IMR-90 (cell line): ENCODE measurements around the gene OGA. TPM values are rescaled to one million over a fixed set of nuclear protein-coding genes. Genes with fewer than 3 reads are reported as not detected.

Experiments
- ATAC-seq: fragments of 200-7000 bp; cut with Tn5 transposase; 2 replicates; pipeline ENCODE4 v1.9.1; 2020; ENCODE audit warnings: low read depth, mild to moderate bottlenecking, moderate library complexity
- BruUV-seq: library from RNA; stranded (reverse); fragments of 400-500 nt; replicated peaks from 2 replicates; lab custom pipeline; 2021; lab: Mats Ljungman, UMichigan
- CTCF ChIA-PET: fragments of 300-600 bp; formaldehyde crosslinking; extraction: SDS; loops from one replicate; lab custom pipeline; 2021; ENCODE audit warnings: antibody characterized with exemption; lab: Yijun Ruan, JAX
- POLR2A ChIA-PET: fragments of 300-600 bp; sonication (Branson Sonifier 250); formaldehyde crosslinking; loops from one replicate; lab custom pipeline; 2022; ENCODE audit warnings: antibody characterized with exemption; ENCODE audit not compliant: unreplicated experiment; lab: Charles Lee
- DNase-seq: peaks from one replicate; pipeline ENCODE4 v3.0.0; 2013
- H2AFZ ChIP-seq: replicated peaks from 2 replicates; pipeline ENCODE3; 2013; ENCODE audit warnings: low read length, mild to moderate bottlenecking; ENCODE audit not compliant: poor library complexity
- H2AK5ac ChIP-seq: 2 replicates; pipeline ENCODE4 v1.6.1; 2013; ENCODE audit warnings: low read depth, low read length, inconsistent platforms
- H2AK9ac ChIP-seq: replicated peaks from 2 replicates; pipeline ENCODE3; 2013; ENCODE audit warnings: mild to moderate bottlenecking, low read depth, low read length, moderate library complexity; ENCODE audit not compliant: poor library complexity
- H2BK120ac ChIP-seq: 2 replicates; pipeline ENCODE4 v1.6.1; 2013; ENCODE audit warnings: low read depth, low read length, inconsistent platforms
- H2BK15ac ChIP-seq: 3 replicates; pipeline ENCODE4 v1.6.1; 2013; ENCODE audit warnings: low read depth, low read length, inconsistent platforms
- H2BK20ac ChIP-seq: 2 replicates; pipeline ENCODE4 v1.6.1; 2013; ENCODE audit warnings: low read depth, mild to moderate bottlenecking, inconsistent platforms, low read length, moderate library complexity
- H2BK5ac ChIP-seq: 2 replicates; pipeline ENCODE4 v1.6.1; 2013; ENCODE audit warnings: mild to moderate bottlenecking, low read depth, low read length, inconsistent platforms; ENCODE audit not compliant: poor library complexity, severe bottlenecking
- H3K14ac ChIP-seq: replicated peaks from 2 replicates; pipeline ENCODE4 v1.6.1; 2013; ENCODE audit warnings: low read depth, low read length, inconsistent platforms
- H3K18ac ChIP-seq: 2 replicates; pipeline ENCODE4 v1.6.1; 2013; ENCODE audit warnings: low read depth, low read length, control low read depth
- H3K23ac ChIP-seq: 2 replicates; pipeline ENCODE4 v1.6.1; 2013; ENCODE audit warnings: low read depth, low read length, inconsistent platforms
- H3K27ac ChIP-seq: 2 replicates; pipeline ENCODE4 v1.5.1; 2013; ENCODE audit warnings: mild to moderate bottlenecking, control low read depth, low read length; ENCODE audit not compliant: insufficient read depth
- H3K27me3 ChIP-seq: 2 replicates; pipeline ENCODE4 v1.6.1; 2013; ENCODE audit warnings: low read length; ENCODE audit not compliant: control insufficient read depth, insufficient read depth
- H3K36me3 ChIP-seq: 2 replicates; pipeline ENCODE4 v1.6.1; 2013; ENCODE audit warnings: low read length, mixed read lengths; ENCODE audit not compliant: control insufficient read depth, insufficient read depth
- H3K4ac ChIP-seq: 2 replicates; pipeline ENCODE4 v1.6.1; 2013; ENCODE audit warnings: low read depth, low read length, inconsistent platforms
- H3K4me1 ChIP-seq: 2 replicates; pipeline ENCODE4 v1.6.1; 2013; ENCODE audit warnings: low read length, mixed read lengths; ENCODE audit not compliant: control insufficient read depth, insufficient read depth
- H3K4me2 ChIP-seq: 2 replicates; pipeline ENCODE4 v1.6.1; 2013; ENCODE audit warnings: low read depth, mild to moderate bottlenecking, control low read depth, low read length, moderate library complexity
- H3K4me3 ChIP-seq: 2 replicates; pipeline ENCODE4 v1.5.1; 2013; ENCODE audit warnings: low read depth, mild to moderate bottlenecking, control low read depth, low read length, moderate library complexity; ENCODE audit not compliant: insufficient read depth
- H3K56ac ChIP-seq: 2 replicates; pipeline ENCODE4 v1.6.1; 2013; ENCODE audit warnings: low read length, inconsistent platforms; ENCODE audit not compliant: insufficient read depth; ENCODE audit errors: extremely low read depth
- H3K79me1 ChIP-seq, 2 experiments: 2 replicates each; pipeline ENCODE4 v1.6.1; 2013; ENCODE audit warnings: low read length in 2 of 2, inconsistent platforms in 1 of 2, low read depth in 1 of 2
- H3K9ac ChIP-seq: 2 replicates; pipeline ENCODE4 v1.6.1; 2013; ENCODE audit warnings: low read depth, low read length, control low read depth
- H3K9me1 ChIP-seq: 2 replicates; pipeline ENCODE4 v1.6.1; 2013; ENCODE audit warnings: low read length, inconsistent platforms; ENCODE audit not compliant: insufficient read depth
- H3K9me3 ChIP-seq: 2 replicates; pipeline ENCODE4 v1.6.1; 2013; ENCODE audit warnings: low read length; ENCODE audit not compliant: control insufficient read depth, insufficient read depth
- H4K20me1 ChIP-seq: 2 replicates; pipeline ENCODE4 v1.6.1; 2013; ENCODE audit warnings: low read length, inconsistent platforms; ENCODE audit not compliant: insufficient read depth
- H4K5ac ChIP-seq: 2 replicates; pipeline ENCODE4 v1.6.1; 2013; ENCODE audit warnings: mild to moderate bottlenecking, low read depth, low read length, control low read depth
- H4K8ac ChIP-seq, 2 experiments: 2 replicates each; pipeline ENCODE4 v1.6.1; 2013; ENCODE audit warnings: low read depth in 2 of 2, low read length in 2 of 2, control low read depth in 1 of 2, inconsistent platforms in 1 of 2
- H4K91ac ChIP-seq: 2 replicates; pipeline ENCODE4 v1.6.1; 2013; ENCODE audit warnings: low read depth, low read length, inconsistent platforms; ENCODE audit not compliant: insufficient read depth
- BHLHE40 ChIP-seq: fragments of 150-350 bp; IDR thresholded peaks from 2 replicates; pipeline ENCODE4 v1.6.1; 2016; ENCODE audit warnings: mild to moderate bottlenecking, low read depth, low read length
- CEBPB ChIP-seq: IDR thresholded peaks from 2 replicates; pipeline ENCODE4 v1.6.1; 2012; ENCODE audit warnings: low read depth, low read length, improper control_type of control experiment
- CHD1 ChIP-seq: IDR thresholded peaks from 2 replicates; pipeline ENCODE4 v1.6.1; 2012; ENCODE audit warnings: low read depth, low read length, improper control_type of control experiment
- MAFK ChIP-seq: IDR thresholded peaks from 2 replicates; pipeline ENCODE4 v1.6.1; 2012; ENCODE audit warnings: low read depth, low read length, improper control_type of control experiment
- MAZ ChIP-seq: IDR thresholded peaks from 2 replicates; pipeline ENCODE4 v1.6.1; 2012; ENCODE audit warnings: low read depth, mild to moderate bottlenecking, low read length, improper control_type of control experiment, moderate library complexity, borderline replicate concordance
- MXI1 ChIP-seq: IDR thresholded peaks from 2 replicates; pipeline ENCODE4 v1.6.1; 2012; ENCODE audit warnings: low read depth, mild to moderate bottlenecking, low read length, moderate library complexity, borderline replicate concordance
- NFE2L2 ChIP-seq: fragments of 150-350 bp; IDR thresholded peaks from 2 replicates; pipeline ENCODE4 v1.6.1; 2016; ENCODE audit warnings: low read depth, mild to moderate bottlenecking, low read length
- POLR2A ChIP-seq: IDR thresholded peaks from 2 replicates; pipeline ENCODE4 v1.6.1; 2012; ENCODE audit warnings: mild to moderate bottlenecking, low read depth, low read length
- RAD21 ChIP-seq: IDR thresholded peaks from 2 replicates; pipeline ENCODE4 v1.6.1; 2012; ENCODE audit warnings: low read length, improper control_type of control experiment
- RCOR1 ChIP-seq: IDR thresholded peaks from 2 replicates; pipeline ENCODE4 v1.6.1; 2012; ENCODE audit warnings: mild to moderate bottlenecking, low read length, improper control_type of control experiment; ENCODE audit not compliant: insufficient replicate concordance
- RFX5 ChIP-seq: IDR thresholded peaks from 2 replicates; pipeline ENCODE4 v1.8.0; 2012; ENCODE audit warnings: low read depth, mild to moderate bottlenecking, low read length, moderate library complexity
- SMC3 ChIP-seq: fragments of 150-350 bp; IDR thresholded peaks from 2 replicates; pipeline ENCODE4 v1.6.1; 2016; ENCODE audit warnings: low read depth, mild to moderate bottlenecking, antibody characterized with exemption, low read length, moderate library complexity
- WGBS, 2 experiments: methylation state at CpG; one replicate each; pipeline versions ENCODE4 v1.1.5 to v1.1.7; 2013; ENCODE audit warnings: missing lambda C conversion rate in 2 of 2; ENCODE audit not compliant: insufficient read length in 1 of 2; ENCODE audit errors: extremely low coverage in 2 of 2; 5-methylcytosine and 5-hydroxymethylcytosine counted together
- dilution Hi-C: fragments of 300-500 bp; cut with HindIII; formaldehyde crosslinking; loops from one replicate; pipeline ENCODE4 v1.14.3; 2018; ENCODE audit warnings: low sequenced_read_pairs; ENCODE audit not compliant: unreplicated experiment
- in situ Hi-C: fragments of 300-500 bp; cut with MboI; formaldehyde crosslinking; loops from 3 replicates; pipeline ENCODE4 v1.14.3; 2019; ENCODE audit warnings: low sequenced_read_pairs, inconsistent platforms, mixed read lengths
- intact Hi-C: fragments of 100-400 bp; cut with micrococcal nuclease; formaldehyde crosslinking; loops from 2 replicates; pipeline ENCODE4 v1.10.0; 2022
- polyA plus RNA-seq, 3 experiments: library from polyadenylated mRNA; depleted of rRNA; stranded (reverse); fragments of >200 nt; gene quantifications; 2 replicates each; pipeline ENCODE4 v1.2.3, GENCODE V29; 2012; ENCODE audit warnings: low replicate concordance in 1 of 3
- total RNA-seq: library from RNA; depleted of rRNA; stranded (reverse); fragments of >200 nt; gene quantifications from 2 replicates; pipeline ENCODE4 v1.2.3, GENCODE V29; 2012
- TF ChIP-seq, protein P1 (sequence below): fragments of 150-350 bp; IDR thresholded peaks from 2 replicates; pipeline ENCODE4 v1.6.1; 2016; ENCODE audit warnings: low read depth, mild to moderate bottlenecking, low read length, moderate library complexity, borderline replicate concordance
- TF ChIP-seq, protein P2 (sequence below): fragments of 150-350 bp; IDR thresholded peaks from 2 replicates; pipeline ENCODE4 v1.6.1; 2017; ENCODE audit warnings: mild to moderate bottlenecking, antibody characterized with exemption, low read length, low read depth
- TF ChIP-seq, protein P3 (sequence below): conservative IDR thresholded peaks from 2 replicates; pipeline ENCODE4 v1.5.1; 2012; ENCODE audit warnings: mild to moderate bottlenecking, low read depth, low read length, improper control_type of control experiment

The OGA gene
- total and polyA plus RNA-seq, 2 of the 4 experiments (the other 2 are of a cell fraction): 42.5 to 62.9 TPM

DNA sequence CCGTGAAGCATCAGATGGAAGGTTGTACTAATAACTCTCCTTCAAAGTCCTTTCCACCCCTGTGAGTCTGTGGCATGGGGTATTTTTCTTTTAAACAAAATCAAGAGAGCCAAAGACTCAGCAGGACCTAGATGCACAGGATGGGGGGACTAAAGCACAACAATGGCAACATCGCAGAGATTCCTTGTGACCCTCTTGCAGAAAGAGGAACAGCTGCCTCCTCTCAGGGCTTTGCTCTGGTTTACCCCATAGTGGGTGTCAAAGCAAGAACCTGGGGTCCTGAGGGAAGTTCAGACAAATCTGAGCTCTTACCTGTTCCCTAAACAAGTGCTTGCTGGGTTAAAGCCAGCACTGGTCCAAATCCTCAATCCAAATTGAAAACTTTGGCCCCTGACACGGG, 81.6 kb downstream of the OGA start:
- Histone ChIP-seq H3K4me3 (no peak overlapping the region), H3K27me3 (peaks cover 48% of the 10 kb centered on the region), H3K18ac (no peak overlapping the region), H2AFZ (no peak overlapping the region), H3K23ac (no peak overlapping the region), H2BK20ac (no peak overlapping the region), H2BK5ac (no peak overlapping the region), H2AK5ac (no peak overlapping the region), H2BK15ac (no peak overlapping the region), H3K4me1 (no peaks in the 10 kb centered on the region), H3K14ac (no peak overlapping the region), H3K79me1 (no peaks in the 10 kb centered on the region), H4K5ac (no peak overlapping the region), H3K56ac (no peak overlapping the region), H4K8ac (no peak overlapping the region), H3K9me1 (no peaks in the 10 kb centered on the region), H3K9me3 (no peaks in the 10 kb centered on the region), H3K9ac (no peak overlapping the region), H4K91ac (no peak overlapping the region), H2BK120ac (no peak overlapping the region), H3K36me3 (no peaks in the 10 kb centered on the region), H4K20me1 (no peaks in the 10 kb centered on the region), H3K4ac (no peak overlapping the region), H2AK9ac (no peak overlapping the region), H3K4me2 (no peak overlapping the region), H3K27ac (no peak overlapping the region)
- TF ChIP-seq RFX5 (no peak), NFE2L2 (no peak), MAFK (no peak), MAZ (no peak), RAD21 (no peak), MXI1 (no peak), POLR2A (no peak), RCOR1 (no peak), CEBPB (no peak), BHLHE40 (no peak), CHD1 (no peak), SMC3 (no peak)
- TF ChIP-seq, protein P1, sequence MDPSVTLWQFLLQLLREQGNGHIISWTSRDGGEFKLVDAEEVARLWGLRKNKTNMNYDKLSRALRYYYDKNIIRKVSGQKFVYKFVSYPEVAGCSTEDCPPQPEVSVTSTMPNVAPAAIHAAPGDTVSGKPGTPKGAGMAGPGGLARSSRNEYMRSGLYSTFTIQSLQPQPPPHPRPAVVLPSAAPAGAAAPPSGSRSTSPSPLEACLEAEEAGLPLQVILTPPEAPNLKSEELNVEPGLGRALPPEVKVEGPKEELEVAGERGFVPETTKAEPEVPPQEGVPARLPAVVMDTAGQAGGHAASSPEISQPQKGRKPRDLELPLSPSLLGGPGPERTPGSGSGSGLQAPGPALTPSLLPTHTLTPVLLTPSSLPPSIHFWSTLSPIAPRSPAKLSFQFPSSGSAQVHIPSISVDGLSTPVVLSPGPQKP: no peak
- TF ChIP-seq, protein P2, sequence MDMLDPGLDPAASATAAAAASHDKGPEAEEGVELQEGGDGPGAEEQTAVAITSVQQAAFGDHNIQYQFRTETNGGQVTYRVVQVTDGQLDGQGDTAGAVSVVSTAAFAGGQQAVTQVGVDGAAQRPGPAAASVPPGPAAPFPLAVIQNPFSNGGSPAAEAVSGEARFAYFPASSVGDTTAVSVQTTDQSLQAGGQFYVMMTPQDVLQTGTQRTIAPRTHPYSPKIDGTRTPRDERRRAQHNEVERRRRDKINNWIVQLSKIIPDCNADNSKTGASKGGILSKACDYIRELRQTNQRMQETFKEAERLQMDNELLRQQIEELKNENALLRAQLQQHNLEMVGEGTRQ: no peak
- TF ChIP-seq, protein P3, sequence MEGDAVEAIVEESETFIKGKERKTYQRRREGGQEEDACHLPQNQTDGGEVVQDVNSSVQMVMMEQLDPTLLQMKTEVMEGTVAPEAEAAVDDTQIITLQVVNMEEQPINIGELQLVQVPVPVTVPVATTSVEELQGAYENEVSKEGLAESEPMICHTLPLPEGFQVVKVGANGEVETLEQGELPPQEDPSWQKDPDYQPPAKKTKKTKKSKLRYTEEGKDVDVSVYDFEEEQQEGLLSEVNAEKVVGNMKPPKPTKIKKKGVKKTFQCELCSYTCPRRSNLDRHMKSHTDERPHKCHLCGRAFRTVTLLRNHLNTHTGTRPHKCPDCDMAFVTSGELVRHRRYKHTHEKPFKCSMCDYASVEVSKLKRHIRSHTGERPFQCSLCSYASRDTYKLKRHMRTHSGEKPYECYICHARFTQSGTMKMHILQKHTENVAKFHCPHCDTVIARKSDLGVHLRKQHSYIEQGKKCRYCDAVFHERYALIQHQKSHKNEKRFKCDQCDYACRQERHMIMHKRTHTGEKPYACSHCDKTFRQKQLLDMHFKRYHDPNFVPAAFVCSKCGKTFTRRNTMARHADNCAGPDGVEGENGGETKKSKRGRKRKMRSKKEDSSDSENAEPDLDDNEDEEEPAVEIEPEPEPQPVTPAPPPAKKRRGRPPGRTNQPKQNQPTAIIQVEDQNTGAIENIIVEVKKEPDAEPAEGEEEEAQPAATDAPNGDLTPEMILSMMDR: no peak
- no peak for DNase-seq
- no TSS peak for BruUV-seq
- ChIA-PET POLR2A (no interaction called here), CTCF (no interaction called here)
- intact Hi-C loops (no loop called here), dilution Hi-C loops (no loop called here), in situ Hi-C loops (no loop called here)
- no peak for ATAC-seq
- WGBS, 2 experiments: no CpG with 5 or more reads among the region's 3 CpGs
